ENCODE results near the gene TBC1D10B.
A peak's percentile ranks its signal among the peaks of the same experiment; 100 is the strongest.

The TBC1D10B gene, protein sequence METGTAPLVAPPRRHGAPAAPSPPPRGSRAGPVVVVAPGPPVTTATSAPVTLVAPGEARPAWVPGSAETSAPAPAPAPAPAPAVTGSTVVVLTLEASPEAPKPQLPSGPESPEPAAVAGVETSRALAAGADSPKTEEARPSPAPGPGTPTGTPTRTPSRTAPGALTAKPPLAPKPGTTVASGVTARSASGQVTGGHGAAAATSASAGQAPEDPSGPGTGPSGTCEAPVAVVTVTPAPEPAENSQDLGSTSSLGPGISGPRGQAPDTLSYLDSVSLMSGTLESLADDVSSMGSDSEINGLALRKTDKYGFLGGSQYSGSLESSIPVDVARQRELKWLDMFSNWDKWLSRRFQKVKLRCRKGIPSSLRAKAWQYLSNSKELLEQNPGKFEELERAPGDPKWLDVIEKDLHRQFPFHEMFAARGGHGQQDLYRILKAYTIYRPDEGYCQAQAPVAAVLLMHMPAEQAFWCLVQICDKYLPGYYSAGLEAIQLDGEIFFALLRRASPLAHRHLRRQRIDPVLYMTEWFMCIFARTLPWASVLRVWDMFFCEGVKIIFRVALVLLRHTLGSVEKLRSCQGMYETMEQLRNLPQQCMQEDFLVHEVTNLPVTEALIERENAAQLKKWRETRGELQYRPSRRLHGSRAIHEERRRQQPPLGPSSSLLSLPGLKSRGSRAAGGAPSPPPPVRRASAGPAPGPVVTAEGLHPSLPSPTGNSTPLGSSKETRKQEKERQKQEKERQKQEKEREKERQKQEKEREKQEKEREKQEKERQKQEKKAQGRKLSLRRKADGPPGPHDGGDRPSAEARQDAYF

GRCh38 chr16:30370456-30371247 is at the start of gene TBC1D10B:
TSS of gene TBC1D10B (minus strand) at chr16:30370494. CDS start at chr16:30370183, 311 bp downstream.
- FAIRE-seq (no peak), DNase-seq (ENCODE audit: low spot score) (peak; percentile 94)

- FAIRE-seq (no peak), DNase-seq (ENCODE audit: low spot score) (no peak)
Observed at GRCh38 chr16:30418350-30419181, 48.3 kb upstream of the TBC1D10B start.

GRCh38 chr16:30417529-30418349 is 47.4 kb upstream of the TBC1D10B start:
- FAIRE-seq: no peak
- no peak for DNase-seq (ENCODE audit: low spot score)

- FAIRE-seq (no peak), DNase-seq (ENCODE audit: low spot score) (no peak)
Observed at GRCh38 chr16:30416624-30417528, 46.6 kb upstream of the TBC1D10B start.

GRCh38 chr16:30416047-30416603 is 45.8 kb upstream of the TBC1D10B start:
- FAIRE-seq (no peak), DNase-seq (ENCODE audit: low spot score) (no peak)

DNA sequence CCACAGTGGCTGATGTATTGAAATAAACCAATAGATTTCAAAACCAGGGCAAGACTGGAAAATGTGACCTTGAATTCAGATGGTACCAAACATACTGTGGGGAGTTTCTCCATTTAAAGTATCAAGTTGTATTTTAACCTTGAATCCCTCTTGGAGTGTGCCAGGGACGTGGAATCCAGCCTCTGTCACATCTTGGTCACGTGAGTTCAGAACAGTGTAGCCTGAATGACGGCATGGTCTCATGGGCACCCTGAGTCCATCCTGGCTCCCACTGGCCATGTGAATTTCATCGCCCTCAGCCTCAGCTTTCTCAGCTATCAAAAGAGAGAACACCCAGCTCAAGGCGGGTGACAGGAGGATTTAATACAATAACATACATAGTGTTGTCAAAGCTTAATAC is 43.9 kb upstream of the TBC1D10B start:
- no peak for FAIRE-seq
- no peak for DNase-seq (ENCODE audit: low spot score)

GRCh38 chr16:30413112-30413806 is 43.0 kb upstream of the TBC1D10B start:
- DNase-seq (ENCODE audit: low spot score): no peak

GRCh38 chr16:30409125-30410060 is 39.1 kb upstream of the TBC1D10B start:
- FAIRE-seq (no peak), DNase-seq (ENCODE audit: low spot score) (peak; percentile 81)

More at GRCh38 chr16:30413112-30413806, 43.0 kb upstream of the TBC1D10B start:
- FAIRE-seq: no peak

- DNase-seq (ENCODE audit: low spot score): peak; percentile 60
- FAIRE-seq: no peak
Observed at GRCh38 chr16:30407804-30408534, 37.7 kb upstream of the TBC1D10B start.

- FAIRE-seq: no peak
Observed at GRCh38 chr16:30407102-30407803, 37.0 kb upstream of the TBC1D10B start, which contains the start of gene ZNF771. TSS of gene ZNF771 (plus strand) at chr16:30407606. CDS start at chr16:30408054, 448 bp downstream.

DNA sequence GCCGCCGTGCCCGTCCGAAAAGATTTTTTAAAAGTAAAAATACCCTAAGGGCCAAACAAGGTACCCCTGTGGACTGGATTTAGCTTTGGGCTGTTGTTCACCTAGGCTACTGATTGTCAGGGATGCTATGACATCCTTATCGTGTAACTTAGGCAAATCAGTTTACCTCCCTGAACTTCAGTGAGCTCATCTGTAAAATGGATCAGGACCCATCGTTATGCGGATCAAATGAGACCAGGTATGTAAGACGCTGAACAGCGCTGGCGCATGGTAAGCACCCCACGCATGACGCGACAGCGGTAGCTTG is 36.5 kb upstream of the TBC1D10B start:
- no peak for FAIRE-seq
- DNase-seq (ENCODE audit: low spot score): no peak

More at GRCh38 chr16:30407102-30407803, 37.0 kb upstream of the TBC1D10B start, which contains the start of gene ZNF771:
- DNase-seq (ENCODE audit: low spot score): peak; percentile 89

DNA sequence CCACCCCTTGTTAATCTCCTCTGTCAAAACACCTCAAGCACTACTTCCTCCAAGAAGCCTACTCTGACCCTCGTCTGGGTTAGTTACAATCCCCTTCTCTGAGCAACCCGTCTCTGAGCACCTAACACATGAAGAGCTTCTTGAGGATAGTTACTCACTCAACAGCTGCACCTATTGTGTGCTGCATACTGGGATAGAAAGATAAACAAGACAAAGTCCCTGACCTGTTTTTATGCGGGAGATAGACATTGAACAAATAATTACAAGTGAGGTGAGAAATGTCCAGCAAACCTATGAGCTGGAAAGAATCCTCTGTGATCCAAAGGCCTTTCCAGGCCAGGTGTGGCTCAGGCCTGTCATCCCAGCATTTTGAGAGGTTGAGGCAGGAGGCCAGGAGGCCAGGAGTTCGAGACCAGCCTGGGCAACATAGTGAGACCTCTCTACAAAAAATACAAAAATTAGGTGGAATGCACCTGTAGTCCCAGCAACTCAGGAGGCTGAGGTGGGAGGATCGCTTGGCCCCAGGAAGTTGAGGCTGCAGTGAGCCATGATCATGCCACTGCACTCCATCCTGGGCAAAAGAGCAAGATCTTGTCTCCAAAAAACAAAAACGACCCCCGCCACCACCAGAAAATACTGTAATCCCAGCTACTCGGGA is 31.6 kb upstream of the TBC1D10B start:
- FAIRE-seq: no peak
- DNase-seq (ENCODE audit: low spot score): no peak

GRCh38 chr16:30399435-30400186 is 29.3 kb upstream of the TBC1D10B start:
- DNase-seq (ENCODE audit: low spot score) (no peak), FAIRE-seq (no peak)
